K562 (cell line): ENCODE results near the gene CTU1. TPM values are rescaled to one million over a fixed set of nuclear protein-coding genes. Genes with fewer than 3 reads are reported as not detected.

Experiments used
- BCOR ChIP-seq: fragments of 450-650 bp; IDR thresholded peaks from 2 replicates; pipeline ENCODE4 v1.6.1; 2016
- CEBPZ ChIP-seq: fragments of 150-350 bp; IDR thresholded peaks from 2 replicates; pipeline ENCODE4 v1.6.1; 2014; ENCODE audit warnings: low read depth, mild to moderate bottlenecking, low read length, borderline replicate concordance
- DPF2 ChIP-seq: fragments of 450-650 bp; IDR thresholded peaks from 2 replicates; pipeline ENCODE4 v1.6.1; 2016
- EHMT2 ChIP-seq: fragments of 450-650 bp; IDR thresholded peaks from 2 replicates; pipeline ENCODE4 v1.6.1; 2018; ENCODE audit warnings: antibody characterized with exemption
- HDAC1 ChIP-seq, 2 experiments: fragments of 450-650 bp; IDR thresholded peaks; 2 replicates each; pipeline ENCODE4 v1.6.1; 2016 to 2017; ENCODE audit warnings: inconsistent platforms in 1 of 2, mild to moderate bottlenecking in 1 of 2, moderate library complexity in 1 of 2
- KAT7 ChIP-seq: sonication (generic); formaldehyde crosslinking; IDR thresholded peaks from 2 replicates; pipeline ENCODE4 v1.8.0; 2022; ENCODE audit warnings: missing genetic modification reagents, mild to moderate bottlenecking, borderline replicate concordance
- MEF2D ChIP-seq: conservative IDR thresholded peaks from 2 replicates; pipeline ENCODE4 v1.6.1; 2016; ENCODE audit warnings: low read depth, missing genetic modification characterization, missing compliant biosample characterization
- MGA ChIP-seq: fragments of 450-650 bp; IDR thresholded peaks from 2 replicates; pipeline ENCODE4 v1.6.1; 2016; ENCODE audit warnings: mild to moderate bottlenecking, moderate library complexity
- MIER1 ChIP-seq: fragments of 450-650 bp; IDR thresholded peaks from 2 replicates; pipeline ENCODE4 v1.6.1; 2016; ENCODE audit warnings: antibody characterized with exemption, mild to moderate bottlenecking, low read depth
- MTF1 ChIP-seq: fragments of 250-450 bp; sonication (Bioruptor Pico); IDR thresholded peaks from 2 replicates; pipeline ENCODE4 v1.9.0; 2021; ENCODE audit warnings: moderate library complexity, mild to moderate bottlenecking, inconsistent platforms, borderline replicate concordance
- NR4A1 ChIP-seq, 2 experiments: fragments of 250-450 bp in 1 of 2; fragments of 450-650 bp in 1 of 2; sonication (Bioruptor Pico) in 1 of 2; IDR thresholded peaks; 2 replicates each; pipeline versions ENCODE4 v1.4.0 to v1.6.1; 2016 to 2020; ENCODE audit warnings: mild to moderate bottlenecking in 2 of 2, missing compliant biosample characterization in 1 of 2, missing genetic modification characterization in 1 of 2, moderate library complexity in 1 of 2
- TAF15 ChIP-seq: fragments of 200-400 bp; formaldehyde crosslinking; IDR thresholded peaks from 2 replicates; pipeline ENCODE4 v1.6.1; 2017; ENCODE audit warnings: mild to moderate bottlenecking, low read depth, low read length, moderate library complexity
- U2AF2 ChIP-seq: fragments of 200-400 bp; formaldehyde crosslinking; optimal IDR thresholded peaks from 2 replicates; pipeline ENCODE3; 2017; ENCODE audit warnings: low read depth, mild to moderate bottlenecking, low read length
- polyA plus RNA-seq, 8 experiments: library from polyadenylated mRNA; depleted of rRNA in 4 of 8; stranded (reverse) in 5 of 8; unstranded in 3 of 8; fragments of >200 nt; fragmentation: Nextera tagmentation in 2 of 8; fragmentation: Illumina TruSeq in 1 of 8; extraction: Ambion mirVana in 2 of 8; extraction: Trizol in 1 of 8; gene quantifications; 2 replicates each; pipeline versions ENCODE4 v1.2.1 to v1.2.3, GENCODE V29; 2011 to 2014; ENCODE audit warnings: inconsistent platforms in 1 of 8, missing spikeins in 1 of 8
- total RNA-seq, 7 experiments: library from RNA; depleted of rRNA in 6 of 7; stranded (reverse); fragments of >200 nt in 6 of 7; fragmentation: Illumina TruSeq in 2 of 7; extraction: Trizol in 2 of 7; gene quantifications; 2 replicates each; pipeline versions ENCODE4 v1.2.1 to v1.2.3, GENCODE V29; 2011 to 2021; ENCODE audit warnings: low replicate concordance in 1 of 7

The CTU1 gene
- total and polyA plus RNA-seq, 9 of the 15 experiments (the other 6 are each of a cell fraction or from before 2014, with no cell fraction given), result 0.03 to 18.4 (median 2.3) TPM; not detected in 1

- TF ChIP-seq MGA, result no peak
- TF ChIP-seq KAT7 (CRISPR knock-in tag), result no peak
- no peak for TF ChIP-seq NR4A1 (CRISPR knock-in tag; IDR thresholded peaks at IDR 0.05)
- TF ChIP-seq NR4A1 (tag; IDR thresholded peaks at IDR 0.05), result no peak
- no peak for TF ChIP-seq CEBPZ
- TF ChIP-seq MIER1, result no peak
- TF ChIP-seq MEF2D (tag), result peak; percentile 64; the same call in 1 of the 2 replicates
- TF ChIP-seq DPF2, result no peak; the same call in 1 of the 2 replicates
- TF ChIP-seq EHMT2, result no peak
- TF ChIP-seq U2AF2, result no peak
- TF ChIP-seq HDAC1 (IDR thresholded peaks at IDR 0.05), result peak in 1 of 2 experiments; percentile 85; a peak in 2 of 4 replicates
- no peak for TF ChIP-seq BCOR
- no peak for TF ChIP-seq MTF1
- TF ChIP-seq TAF15, result no peak
Observed at GRCh38 chr19:51108066-51108804, at the start of gene CTU1 (continued).
